Adrenal gland (tissue), 5 donors: Measurements from ENCODE around the gene TMOD4.

Source experiments
- CTCF ChIP-seq, 6 experiments: fragments of 450-650 bp in 4 of 6; fragments of 200-600 bp in 2 of 6; sonication (generic) in 1 of 6; IDR thresholded peaks; 1 replicate in 5 of 6; 2 replicates in 1 of 6; pipeline versions ENCODE4 v1.5.1 to v1.8.0; 2016 to 2021; ENCODE audit warnings: antibody characterized with exemption in 6 of 6, mild to moderate bottlenecking in 2 of 6, moderate library complexity in 1 of 6
- POLR2A ChIP-seq, 2 donors: fragments of 450-650 bp; IDR thresholded peaks; one replicate each; pipeline ENCODE4 v1.6.1; 2017; ENCODE audit warnings: antibody characterized with exemption in 2 of 2, mild to moderate bottlenecking in 2 of 2, moderate library complexity in 1 of 2
- donor health status: DM: no; HTN: no; CAD: no.

- no peak for TF ChIP-seq CTCF (IDR thresholded peaks at IDR 0.05)
- TF ChIP-seq POLR2A (IDR thresholded peaks at IDR 0.05) = no peak
Measured at GRCh38 chr1:151167116-151167515, 8.7 kb downstream of the TMOD4 start.
